NCI-H69 (cell line): ENCODE data around the gene ASGR1.

ENCODE experiments used
- DNase-seq: peaks from one replicate; lab custom pipeline; 2025; lab: John Stamatoyannopoulos, UW

The ASGR1 gene

GRCh38 chr17:7216242-7217112 is 37.3 kb upstream of the ASGR1 start:
- DNase-seq = no peak

GRCh38 chr17:7215652-7216180 is 36.5 kb upstream of the ASGR1 start:
- peak; percentile 62 for DNase-seq

- no peak for DNase-seq
Measured at GRCh38 chr17:7215136-7215638, 36.0 kb upstream of the ASGR1 start.

GRCh38 chr17:7214300-7215135 is 35.3 kb upstream of the ASGR1 start:
- DNase-seq = peak; percentile 97

- peak; percentile 96 for DNase-seq
Measured at GRCh38 chr17:7213895-7214299, 34.7 kb upstream of the ASGR1 start.

GRCh38 chr17:7211491-7212273 is 32.5 kb upstream of the ASGR1 start:
- DNase-seq = peak; percentile 35

GRCh38 chr17:7208754-7209460 is 29.7 kb upstream of the ASGR1 start:
- no peak for DNase-seq

GRCh38 chr17:7208027-7208571 is 28.9 kb upstream of the ASGR1 start:
- DNase-seq = no peak

GRCh38 chr17:7207120-7208001 is 28.2 kb upstream of the ASGR1 start:
- no peak for DNase-seq

GRCh38 chr17:7205561-7205960 is 26.4 kb upstream of the ASGR1 start:
- no peak for DNase-seq

GRCh38 chr17:7204828-7205461 is 25.8 kb upstream of the ASGR1 start:
- DNase-seq = peak; percentile 94

- DNase-seq = peak; percentile 74
Measured at GRCh38 chr17:7204336-7204735, 25.2 kb upstream of the ASGR1 start.

GRCh38 chr17:7203391-7203790 is 24.2 kb upstream of the ASGR1 start:
- no peak for DNase-seq

- DNase-seq = no peak
Measured at GRCh38 chr17:7196651-7197401, 17.7 kb upstream of the ASGR1 start.

- no peak for DNase-seq
Measured at GRCh38 chr17:7195971-7196370, 16.8 kb upstream of the ASGR1 start.

- peak; percentile 38 for DNase-seq
Measured at GRCh38 chr17:7192271-7192937, 13.2 kb upstream of the ASGR1 start.

- peak; percentile 28 for DNase-seq
Measured at GRCh38 chr17:7191571-7192270, 12.6 kb upstream of the ASGR1 start.
